GM21529 (cell line): ENCODE results near the gene ARMC5.

Experiments
- ATAC-seq: cut with Tn5 transposase; IDR thresholded peaks from one replicate; pipeline ENCODE4 v1.9.1; 2021; ENCODE audit not compliant: unreplicated experiment

The ARMC5 gene

DNA sequence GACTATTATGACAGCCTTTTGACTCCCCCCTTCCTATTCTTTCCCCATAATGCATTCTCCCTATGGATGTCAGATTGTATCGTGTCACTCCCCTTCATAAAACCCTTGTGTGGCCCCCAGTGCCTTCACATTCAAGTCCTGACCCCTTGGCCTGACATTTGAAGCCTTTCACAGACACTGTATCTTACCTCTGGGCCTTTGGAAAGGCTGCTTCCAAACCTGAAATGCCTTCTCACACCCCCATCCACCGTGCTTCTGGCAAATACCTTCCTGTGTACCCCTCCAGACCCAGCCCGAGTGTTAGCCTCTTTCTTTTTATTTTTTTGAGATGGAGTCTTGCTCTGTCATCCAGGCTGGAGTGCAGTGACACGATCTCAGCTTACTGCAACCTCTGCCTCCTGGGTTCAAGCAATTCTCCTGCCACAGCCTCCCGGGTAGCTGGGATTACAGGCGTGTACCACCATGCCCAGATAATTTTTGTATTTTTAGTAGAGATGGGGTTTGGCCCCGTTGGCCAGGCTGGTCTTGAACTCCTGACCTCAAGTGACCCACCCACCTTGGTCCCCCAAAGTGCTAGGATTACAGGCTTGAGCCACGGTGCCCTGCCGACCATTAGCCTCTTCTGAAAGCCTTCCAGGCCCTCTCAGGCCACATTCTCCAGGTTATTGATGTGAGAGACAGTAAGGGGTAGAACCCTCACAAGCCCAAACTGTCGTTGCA lies 2.1 kb downstream of the ARMC5 start:
- no peak for ATAC-seq

DNA sequence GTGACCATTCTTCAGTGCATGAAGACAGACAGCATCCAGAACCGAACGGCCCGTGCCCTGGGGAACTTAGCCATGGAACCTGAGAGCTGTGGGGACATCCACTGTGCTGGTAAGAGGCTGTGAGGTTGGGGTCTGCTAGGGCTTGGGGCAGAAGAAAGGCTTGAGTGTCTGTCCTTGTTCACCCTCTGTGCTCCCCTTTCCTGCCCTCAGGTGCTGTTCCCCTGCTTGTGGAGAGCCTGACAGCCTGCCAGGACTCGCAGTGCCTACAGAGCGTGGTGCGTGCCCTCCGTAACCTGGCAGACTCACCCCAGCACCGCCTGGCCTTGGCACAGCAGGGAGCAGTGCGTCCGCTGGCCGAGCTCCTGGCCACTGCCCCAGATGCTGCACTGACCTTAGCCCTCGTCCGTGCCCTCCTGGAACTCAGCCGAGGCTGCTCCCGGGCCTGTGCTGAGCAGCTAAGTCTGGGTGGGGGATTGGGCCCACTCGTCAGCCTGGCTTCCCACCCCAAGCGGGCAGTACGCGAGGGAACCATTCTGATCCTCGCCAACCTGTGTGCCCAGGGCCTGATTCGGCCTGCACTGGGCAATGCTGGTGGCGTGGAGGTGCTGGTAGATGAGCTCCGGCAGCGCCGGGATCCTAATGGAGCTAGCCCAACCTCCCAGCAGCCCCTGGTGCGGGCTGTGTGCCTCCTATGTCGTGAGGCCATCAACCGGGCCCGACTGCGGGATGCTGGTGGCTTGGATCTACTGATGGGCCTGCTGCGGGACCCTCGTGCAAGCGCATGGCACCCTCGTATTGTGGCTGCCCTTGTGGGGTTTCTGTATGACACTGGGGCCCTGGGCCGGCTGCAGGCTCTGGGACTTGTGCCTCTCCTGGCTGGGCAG lies 2.9 kb downstream of the ARMC5 start:
- ATAC-seq: no peak

DNA sequence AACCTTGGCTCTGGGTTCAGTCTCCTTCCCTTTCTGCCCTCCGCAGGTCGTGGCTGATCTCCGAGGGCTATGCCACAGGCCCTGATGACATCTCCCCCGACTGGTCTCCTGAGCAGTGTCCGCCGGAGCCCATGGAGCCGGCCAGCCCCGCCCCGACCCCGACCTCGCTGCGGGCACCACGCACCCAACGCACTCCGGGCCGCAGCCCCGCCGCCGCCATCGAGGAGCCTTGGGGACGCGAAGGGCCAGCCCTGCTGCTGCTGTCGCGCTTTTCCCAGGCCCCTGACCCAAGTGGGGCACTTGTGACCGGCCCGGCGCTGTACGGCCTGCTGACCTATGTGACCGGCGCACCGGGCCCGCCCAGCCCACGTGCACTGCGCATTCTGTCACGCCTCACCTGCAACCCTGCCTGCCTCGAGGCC lies 5.1 kb downstream of the ARMC5 start:
- ATAC-seq: no peak

DNA sequence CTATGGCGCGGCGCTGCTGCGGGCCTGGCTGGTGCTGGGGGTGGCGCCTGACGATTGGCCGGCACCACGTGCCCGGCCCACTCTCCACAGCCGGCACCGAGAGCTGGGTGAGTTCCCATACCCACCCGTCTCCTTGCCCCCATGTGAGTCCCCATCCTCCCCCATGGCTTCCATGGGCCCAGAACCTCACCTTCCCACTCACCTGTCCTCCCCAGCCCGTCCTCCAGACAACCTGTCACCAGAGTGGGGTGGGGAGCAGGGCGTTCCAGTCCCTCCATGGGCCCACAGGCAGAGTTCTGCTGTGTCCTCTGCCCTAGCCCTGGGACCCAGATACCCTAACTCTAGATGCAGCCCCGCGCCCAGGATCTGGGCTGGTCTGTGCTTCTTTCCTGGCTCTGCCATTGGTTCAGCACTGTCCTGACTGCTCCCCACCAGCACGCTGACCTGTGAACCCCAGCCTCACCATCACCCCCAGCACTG lies 5.5 kb downstream of the ARMC5 start:
- ATAC-seq: no peak

DNA sequence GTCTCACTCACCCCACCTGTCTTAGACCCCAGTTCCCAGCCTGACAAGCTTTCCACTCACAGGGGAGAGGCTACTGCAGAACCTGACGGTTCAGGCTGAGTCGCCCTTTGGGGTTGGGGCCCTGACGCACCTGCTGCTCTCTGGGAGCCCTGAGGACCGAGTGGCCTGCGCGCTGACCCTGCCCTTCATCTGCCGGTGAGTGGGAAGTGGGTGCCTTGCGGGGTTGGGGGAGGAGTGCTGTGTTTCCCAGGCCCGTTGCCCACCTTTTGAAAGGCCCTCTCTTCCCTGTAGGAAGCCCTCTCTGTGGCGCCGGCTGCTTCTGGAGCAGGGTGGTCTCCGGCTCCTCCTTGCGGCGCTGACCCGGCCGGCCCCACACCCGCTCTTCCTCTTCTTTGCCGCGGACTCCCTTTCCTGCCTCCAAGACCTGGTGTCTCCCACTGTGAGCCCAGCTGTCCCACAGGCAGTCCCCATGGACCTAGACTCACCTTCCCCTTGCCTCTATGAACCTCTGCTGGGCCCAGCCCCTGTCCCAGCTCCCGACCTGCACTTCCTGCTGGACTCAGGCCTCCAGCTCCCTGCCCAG lies 6.6 kb downstream of the ARMC5 start:
- ATAC-seq: no peak

DNA sequence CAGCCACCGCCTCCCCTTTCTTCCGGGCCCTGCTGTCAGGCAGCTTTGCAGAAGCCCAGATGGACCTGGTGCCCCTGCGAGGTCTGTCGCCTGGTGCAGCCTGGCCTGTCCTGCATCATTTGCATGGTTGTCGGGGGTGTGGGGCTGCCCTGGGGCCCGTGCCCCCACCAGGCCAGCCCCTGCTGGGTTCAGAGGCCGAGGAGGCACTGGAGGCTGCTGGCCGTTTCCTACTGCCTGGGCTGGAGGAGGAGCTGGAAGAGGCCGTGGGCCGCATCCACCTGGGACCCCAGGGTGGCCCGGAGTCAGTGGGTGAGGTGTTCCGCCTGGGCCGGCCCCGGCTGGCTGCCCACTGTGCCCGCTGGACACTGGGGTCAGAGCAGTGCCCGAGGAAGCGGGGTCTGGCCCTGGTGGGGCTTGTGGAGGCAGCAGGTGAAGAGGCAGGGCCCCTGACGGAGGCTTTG lies 7.1 kb downstream of the ARMC5 start:
- no peak for ATAC-seq

DNA sequence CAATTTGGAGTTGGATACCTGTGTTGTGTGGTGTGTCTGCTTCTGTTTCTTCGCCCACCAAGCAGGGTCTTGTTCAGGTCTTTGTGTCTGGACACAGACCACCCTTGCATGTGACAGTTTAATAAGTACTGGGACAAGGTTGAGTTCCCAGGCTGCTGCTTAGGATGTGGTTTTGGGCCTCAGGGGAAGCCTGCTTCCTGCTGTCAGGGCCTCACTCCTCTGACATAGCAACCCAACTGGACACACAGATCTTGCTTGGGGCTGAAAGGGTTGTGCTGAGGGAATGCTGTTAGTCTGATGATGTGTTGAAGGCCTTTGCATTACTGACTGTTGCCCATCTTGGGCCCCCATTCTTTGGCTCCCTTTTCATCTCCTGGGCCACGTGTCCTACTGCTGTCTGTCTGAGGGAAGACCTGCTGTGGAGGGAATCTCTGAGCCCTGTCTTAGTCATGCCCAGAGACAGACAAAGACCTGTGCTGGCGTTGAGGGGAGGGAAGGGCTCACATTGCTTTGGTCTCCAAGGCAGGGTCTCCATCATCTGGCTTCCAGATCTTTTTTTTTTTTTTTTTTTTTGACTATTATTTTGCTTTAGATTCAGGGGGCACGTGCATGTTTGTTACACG lies 8.0 kb downstream of the ARMC5 start:
- ATAC-seq: no peak

DNA sequence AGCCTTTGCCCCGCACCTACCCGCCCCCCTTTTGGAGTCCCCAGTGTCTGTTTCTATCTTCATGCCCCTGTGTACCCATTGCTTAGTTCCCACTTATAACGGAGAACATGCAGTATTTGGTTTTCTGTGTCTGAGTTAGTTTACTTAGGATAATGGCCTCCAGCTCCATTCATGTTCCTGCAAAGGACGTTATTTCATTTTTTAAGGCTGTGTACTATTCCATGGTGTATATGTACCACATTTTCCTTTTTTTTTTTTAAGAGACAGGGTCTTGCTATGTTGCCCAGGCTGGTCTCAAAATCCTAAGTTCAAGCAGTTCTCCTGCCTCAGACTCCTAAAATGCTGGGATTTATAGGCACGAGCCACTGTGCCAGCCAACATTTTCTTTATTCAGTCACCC lies 8.6 kb downstream of the ARMC5 start:
- ATAC-seq: no peak

DNA sequence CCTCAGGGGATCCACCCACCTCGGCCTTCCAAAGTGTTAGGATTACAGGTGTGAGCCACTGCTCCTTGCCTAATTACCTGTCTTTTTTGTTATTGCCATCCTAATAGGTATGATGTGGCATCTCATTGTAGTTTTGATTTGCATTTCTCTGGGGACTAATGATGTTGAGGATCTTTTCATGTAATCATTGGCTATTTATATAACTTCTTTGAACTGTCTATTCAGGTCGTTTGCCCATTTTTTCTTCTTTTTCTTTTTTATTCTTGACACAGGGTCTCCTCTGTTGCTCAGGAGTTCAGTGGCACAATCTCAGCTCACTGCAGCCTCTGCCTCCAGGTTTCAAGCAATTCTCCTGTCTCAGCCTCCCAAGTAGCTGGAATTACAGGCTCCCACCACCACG lies 11.3 kb downstream of the ARMC5 start:
- no peak for ATAC-seq

DNA sequence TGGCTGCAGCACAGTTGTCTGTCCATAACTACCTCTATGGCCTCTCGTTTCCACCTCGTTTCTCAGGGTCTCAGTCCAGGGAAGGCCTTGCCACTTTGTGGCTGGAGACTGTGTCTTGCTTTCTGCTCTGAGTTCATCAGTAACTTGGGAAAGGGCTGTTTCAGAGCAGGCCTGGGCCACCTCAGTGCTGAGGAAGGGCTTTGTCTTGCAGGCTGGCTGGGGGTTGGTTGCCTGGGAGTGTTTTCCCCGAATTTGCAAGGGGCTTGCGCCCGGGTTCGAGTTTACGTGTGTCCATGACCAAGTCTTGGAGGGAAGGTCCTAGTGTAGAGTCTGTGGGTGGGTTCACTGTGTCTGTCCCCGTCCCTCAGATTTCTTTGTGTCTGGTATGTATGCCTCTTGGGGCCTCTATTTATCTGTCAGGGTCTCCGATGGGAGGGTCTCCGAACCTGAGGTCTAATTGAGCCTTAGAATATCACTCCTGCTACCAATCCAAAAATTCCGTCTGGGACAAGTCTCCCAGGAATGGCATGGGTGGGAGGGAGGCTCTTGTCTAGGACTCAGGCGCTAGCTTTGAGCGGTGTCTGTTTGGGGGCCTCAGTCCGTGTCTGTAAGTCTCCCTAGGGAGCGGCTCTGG lies 12.1 kb downstream of the ARMC5 start:
- no peak for ATAC-seq

DNA sequence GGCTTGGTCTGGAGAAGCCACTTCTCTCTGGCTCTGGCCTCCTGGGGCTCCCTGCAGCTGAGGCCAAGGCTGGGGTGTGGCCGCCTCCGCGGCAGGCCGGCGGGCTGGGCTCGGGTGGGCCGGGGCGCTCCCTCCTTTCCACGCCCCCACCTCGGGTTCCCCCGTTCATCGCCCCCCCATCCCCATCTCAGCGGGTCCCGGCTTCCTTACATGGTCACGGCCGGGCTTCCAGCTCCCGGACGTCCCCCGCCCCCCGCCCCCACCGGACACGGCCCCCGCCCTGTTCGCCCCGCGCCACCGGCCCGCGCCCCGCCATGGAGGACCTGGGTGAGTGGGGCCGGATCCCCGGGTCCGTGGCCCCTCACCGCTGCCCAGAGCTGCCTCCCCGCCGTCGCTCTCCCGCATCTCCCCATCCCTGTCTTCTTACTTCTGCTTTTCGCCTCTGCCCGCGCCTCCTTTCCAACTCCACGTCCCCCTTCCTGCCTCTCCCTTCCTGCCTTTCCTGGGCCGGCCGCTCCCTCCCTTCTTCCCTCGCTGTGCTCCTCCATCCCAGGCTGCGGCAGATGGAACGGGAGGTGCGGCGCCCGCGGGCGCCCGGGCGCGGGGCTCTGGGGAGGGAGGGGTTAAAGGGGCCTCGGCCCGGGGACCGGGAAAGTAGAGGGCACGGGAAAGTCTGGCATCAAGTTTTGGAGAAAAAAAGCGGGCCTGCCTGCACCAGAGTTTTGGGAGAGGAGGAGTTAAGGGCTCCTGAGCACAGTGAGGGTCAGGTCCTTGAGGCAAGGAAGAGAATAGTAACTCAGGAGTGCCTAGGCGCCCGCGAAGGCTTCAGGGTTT lies 12.8 kb downstream of the ARMC5 start, which contains the start of gene TGFB1I1:
TGFB1I1 (plus strand) TSS at position 278 of the 834 bp plus-strand sequence; CDS start at position 315, 37 bp downstream.
- ATAC-seq: no peak

DNA sequence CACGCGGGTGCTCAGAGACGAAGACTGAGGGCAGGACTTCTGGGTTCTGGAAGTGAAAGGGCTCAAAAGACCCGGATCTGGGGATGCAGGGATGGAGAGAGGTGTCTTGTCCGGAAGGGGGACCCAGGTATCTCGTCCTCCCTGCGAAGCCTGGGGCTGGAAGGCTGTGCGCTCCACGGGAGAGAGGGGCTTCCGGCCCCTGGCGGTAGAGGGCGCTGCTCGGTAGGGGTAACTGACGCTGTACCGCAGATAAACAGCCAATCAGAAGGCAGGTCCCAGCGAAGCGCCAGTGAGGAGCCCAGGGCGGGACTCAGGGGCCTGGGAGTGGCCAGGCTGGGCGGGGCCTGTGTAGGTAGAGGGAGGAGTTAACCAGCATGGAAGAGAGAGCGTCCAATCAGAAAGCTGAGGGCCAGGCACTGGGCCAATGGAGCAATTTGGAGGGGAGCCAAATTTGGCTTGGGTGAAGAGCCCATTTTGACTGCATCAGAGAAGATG lies 13.5 kb downstream of the ARMC5 start:
- no peak for ATAC-seq

DNA sequence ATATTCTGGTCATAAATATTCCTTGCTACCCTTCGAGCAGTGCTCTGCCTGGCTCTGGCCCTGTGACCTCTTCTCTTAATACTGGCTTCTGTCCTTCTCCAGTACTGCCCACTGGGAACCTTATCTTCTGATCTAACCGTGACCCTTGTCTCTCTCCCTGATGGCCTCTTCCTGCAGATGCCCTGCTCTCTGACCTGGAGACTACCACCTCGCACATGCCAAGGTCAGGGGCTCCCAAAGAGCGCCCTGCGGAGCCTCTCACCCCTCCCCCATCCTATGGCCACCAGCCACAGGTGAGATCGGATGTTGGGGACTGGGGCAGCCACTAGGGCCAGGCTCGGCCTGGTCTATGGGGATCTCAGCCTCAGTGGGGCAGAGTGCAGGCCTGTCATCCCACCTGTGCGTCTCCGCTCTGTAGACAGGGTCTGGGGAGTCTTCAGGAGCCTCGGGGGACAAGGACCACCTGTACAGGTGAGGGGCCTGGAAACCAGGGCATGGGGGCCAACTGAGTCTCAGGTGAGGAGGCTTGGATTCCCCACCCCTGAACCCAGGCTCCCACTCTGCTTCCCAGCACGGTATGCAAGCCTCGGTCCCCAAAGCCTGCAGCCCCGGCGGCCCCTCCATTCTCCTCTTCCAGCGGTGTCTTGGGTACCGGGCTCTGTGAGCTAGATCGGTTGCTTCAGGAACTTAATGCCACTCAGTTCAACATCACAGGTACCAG lies 14.1 kb downstream of the ARMC5 start:
- ATAC-seq: no peak

DNA sequence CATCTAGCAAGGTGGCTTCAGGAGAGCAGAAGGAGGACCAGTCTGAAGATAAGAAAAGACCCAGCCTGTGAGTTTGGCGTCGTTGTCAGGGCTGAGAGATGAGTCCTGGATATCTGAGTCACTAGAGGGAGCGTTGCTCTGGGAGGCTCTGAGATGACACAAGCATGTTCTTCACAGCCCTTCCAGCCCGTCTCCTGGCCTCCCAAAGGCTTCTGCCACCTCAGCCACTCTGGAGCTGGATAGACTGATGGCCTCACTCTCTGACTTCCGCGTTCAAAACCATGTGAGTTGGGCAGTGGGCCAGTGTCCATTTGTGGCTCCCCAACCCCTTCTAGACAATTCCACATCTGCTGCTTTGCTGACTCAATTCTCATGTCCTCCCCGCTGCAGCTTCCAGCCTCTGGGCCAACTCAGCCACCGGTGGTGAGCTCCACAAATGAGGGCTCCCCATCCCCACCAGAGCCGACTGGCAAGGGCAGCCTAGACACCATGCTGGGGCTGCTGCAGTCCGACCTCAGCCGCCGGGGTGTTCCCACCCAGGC lies 14.9 kb downstream of the ARMC5 start:
- no peak for ATAC-seq

DNA sequence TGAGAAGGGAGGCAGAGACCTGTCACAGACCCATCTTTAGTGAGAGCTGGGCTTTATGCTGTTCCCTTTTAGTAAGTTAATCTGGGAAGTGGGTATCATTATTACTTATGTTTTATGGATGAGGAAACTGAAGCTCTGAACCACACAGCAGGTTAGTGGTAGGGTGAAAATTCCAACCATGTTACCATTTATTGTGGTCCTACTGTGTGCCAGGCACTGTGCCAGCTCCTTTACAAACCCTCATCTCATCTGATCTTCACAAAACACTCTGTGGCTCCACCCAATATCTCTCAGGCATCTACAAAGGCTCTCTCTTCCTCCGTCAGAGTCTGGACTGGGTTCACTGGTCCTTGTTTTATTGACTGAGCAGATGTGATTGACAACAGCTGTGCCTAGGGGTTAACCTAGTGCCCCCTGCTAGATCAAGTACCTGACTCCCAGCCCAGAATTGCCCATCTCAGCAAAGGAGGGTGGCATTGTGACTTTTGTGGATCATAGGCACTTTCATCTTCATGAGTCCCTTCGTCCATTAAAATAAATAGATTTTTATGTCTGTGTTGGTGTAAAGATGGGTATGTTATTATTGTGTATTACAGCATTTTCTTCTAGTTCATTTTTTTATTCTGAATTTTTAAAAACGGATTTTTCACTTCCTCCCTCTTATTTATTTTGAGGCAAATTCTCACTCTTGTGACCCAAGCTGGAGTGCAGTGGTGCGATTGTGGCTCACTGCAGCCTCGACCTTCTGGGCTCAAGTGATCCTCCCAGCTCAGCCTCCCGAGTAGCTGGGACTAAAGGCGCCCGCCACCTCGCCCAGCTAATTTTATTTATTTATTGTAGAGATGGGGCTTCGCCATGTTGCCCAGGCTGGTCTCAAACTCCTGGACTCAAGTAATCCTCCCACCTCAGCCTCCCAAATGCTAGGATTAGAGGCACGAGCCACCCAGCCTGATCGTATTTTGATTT lies 15.8 kb downstream of the ARMC5 start:
- no peak for ATAC-seq

DNA sequence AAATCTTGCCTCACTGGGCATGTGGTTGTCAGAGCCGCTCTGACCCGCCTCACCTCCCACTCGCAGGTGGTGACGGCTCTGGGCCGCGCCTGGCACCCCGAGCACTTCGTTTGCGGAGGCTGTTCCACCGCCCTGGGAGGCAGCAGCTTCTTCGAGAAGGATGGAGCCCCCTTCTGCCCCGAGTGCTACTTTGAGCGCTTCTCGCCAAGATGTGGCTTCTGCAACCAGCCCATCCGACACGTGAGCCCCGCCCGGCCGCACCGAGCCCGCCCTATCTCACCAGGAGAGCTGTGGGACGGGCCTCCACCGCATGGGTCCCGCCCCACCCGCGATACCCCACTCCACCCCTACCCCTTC lies 16.6 kb downstream of the ARMC5 start:
- no peak for ATAC-seq
